SK-N-SH treated with all-trans-retinoic acid at 6 μM for 48 hours (cell line): ENCODE results near the gene MDFIC.

ENCODE experiments used
- ARNTL ChIP-seq: fragments of 450-650 bp; formaldehyde crosslinking; IDR thresholded peaks from 2 replicates; pipeline ENCODE4 v1.5.0; 2020; ENCODE audit warnings: low read depth, mild to moderate bottlenecking, moderate library complexity, borderline replicate concordance
- CSRNP3 ChIP-seq: fragments of 250-450 bp; sonication (Bioruptor Pico); IDR thresholded peaks from 2 replicates; pipeline ENCODE4 v1.5.1; 2021; ENCODE audit warnings: mild to moderate bottlenecking, moderate library complexity
- ESRRG ChIP-seq: fragments of 250-450 bp; sonication (Bioruptor Pico); IDR thresholded peaks from 2 replicates; pipeline ENCODE4 v1.6.1; 2021; ENCODE audit warnings: mild to moderate bottlenecking
- PATZ1 ChIP-seq: fragments of 250-450 bp; sonication (Bioruptor Pico); IDR thresholded peaks from 2 replicates; pipeline ENCODE4 v1.8.0; 2020; ENCODE audit warnings: mild to moderate bottlenecking, moderate library complexity, borderline replicate concordance
- RARB ChIP-seq: fragments of 250-450 bp; sonication (Bioruptor Pico); IDR thresholded peaks from 2 replicates; pipeline ENCODE4 v1.8.0; 2021; ENCODE audit warnings: mild to moderate bottlenecking, moderate library complexity
- SNAI2 ChIP-seq: fragments of 250-450 bp; sonication (Bioruptor Pico); IDR thresholded peaks from 2 replicates; pipeline ENCODE4 v1.5.0; 2020; ENCODE audit warnings: mild to moderate bottlenecking, moderate library complexity
- ZFP3 ChIP-seq: fragments of 250-450 bp; sonication (Bioruptor Pico); IDR thresholded peaks from 2 replicates; pipeline ENCODE4 v1.5.0; 2020; ENCODE audit warnings: mild to moderate bottlenecking, moderate library complexity
- ZFP30 ChIP-seq: fragments of 450-650 bp; formaldehyde crosslinking; IDR thresholded peaks from 2 replicates; pipeline ENCODE4 v1.5.0; 2022; ENCODE audit warnings: mild to moderate bottlenecking, moderate library complexity
- ZNF565 ChIP-seq: fragments of 450-650 bp; formaldehyde crosslinking; conservative IDR thresholded peaks from 2 replicates; pipeline ENCODE4 v1.5.0; 2020; ENCODE audit warnings: low read depth, mild to moderate bottlenecking, moderate library complexity
- ZNF8 ChIP-seq: fragments of 450-650 bp; formaldehyde crosslinking; IDR thresholded peaks from 2 replicates; pipeline ENCODE4 v1.5.0; 2020; ENCODE audit warnings: mild to moderate bottlenecking, moderate library complexity

- TF ChIP-seq PATZ1 (CRISPR knock-in tag) (no peak), ZNF8 (no peak), ZFP3 (CRISPR knock-in tag) (no peak), ESRRG (CRISPR knock-in tag) (no peak), CSRNP3 (CRISPR knock-in tag) (no peak), SNAI2 (CRISPR knock-in tag) (no peak), ZFP30 (CRISPR knock-in tag) (no peak), ARNTL (CRISPR knock-in tag) (no peak), RARB (CRISPR knock-in tag) (no peak), ZNF565 (CRISPR knock-in tag) (no peak)
Observed at GRCh38 chr7:115060095-115060870, 138.4 kb downstream of the MDFIC start.
